H9 (cell line): ENCODE results near the gene FAM228B. TPM values are rescaled to one million over a fixed set of nuclear protein-coding genes. Genes with fewer than 3 reads are reported as not detected.

Experiments
- DNase-seq: peaks from one replicate; pipeline ENCODE4 v3.0.0-alpha.2; 2017
- H2AFZ ChIP-seq: one replicate; pipeline ENCODE4 v1.6.1; 2013; ENCODE audit warnings: mild to moderate bottlenecking, low read length, control low read depth, moderate library complexity
- H2AK5ac ChIP-seq: 2 replicates; pipeline ENCODE4 v1.6.1; 2013; ENCODE audit warnings: low read length, control low read depth, mixed read lengths; ENCODE audit not compliant: insufficient read length
- H2BK120ac ChIP-seq: one replicate; pipeline ENCODE4 v1.6.1; 2013; ENCODE audit warnings: low read depth, mild to moderate bottlenecking, low read length, control low read depth, inconsistent platforms; ENCODE audit not compliant: poor library complexity, severe bottlenecking
- H2BK12ac ChIP-seq: 2 replicates; pipeline ENCODE4 v1.6.1; 2013; ENCODE audit warnings: low read length, control low read depth, mixed read lengths, low read depth; ENCODE audit not compliant: insufficient read length
- H2BK15ac ChIP-seq: 2 replicates; pipeline ENCODE4 v1.6.1; 2013; ENCODE audit warnings: low read depth, low read length, control low read depth
- H2BK20ac ChIP-seq: one replicate; pipeline ENCODE4 v1.6.1; 2013; ENCODE audit warnings: low read depth, mild to moderate bottlenecking, low read length, control low read depth, inconsistent platforms; ENCODE audit not compliant: poor library complexity, severe bottlenecking
- H2BK5ac ChIP-seq: 2 replicates; pipeline ENCODE4 v1.6.1; 2013; ENCODE audit warnings: low read length, control low read depth, mixed read lengths; ENCODE audit not compliant: insufficient read length
- H3K14ac ChIP-seq: 2 replicates; pipeline ENCODE4 v1.6.1; 2013; ENCODE audit warnings: low read length, control low read depth; ENCODE audit not compliant: insufficient read depth
- H3K18ac ChIP-seq: 2 replicates; pipeline ENCODE4 v1.6.1; 2013; ENCODE audit warnings: low read depth, mild to moderate bottlenecking, mixed read lengths, low read length, control low read depth; ENCODE audit not compliant: insufficient read length
- H3K23ac ChIP-seq: 2 replicates; pipeline ENCODE4 v1.6.1; 2013; ENCODE audit warnings: low read length, control low read depth, mixed read lengths, low read depth; ENCODE audit not compliant: insufficient read length
- H3K23me2 ChIP-seq: 2 replicates; pipeline ENCODE4 v1.6.1; 2013; ENCODE audit warnings: low read depth, mild to moderate bottlenecking, mixed read lengths, low read length, control low read depth; ENCODE audit not compliant: insufficient read length, poor library complexity, severe bottlenecking
- H3K27ac ChIP-seq: 2 replicates; pipeline ENCODE4 v1.5.1; 2013; ENCODE audit warnings: low read length, control low read depth, mixed read lengths, low read depth; ENCODE audit not compliant: insufficient read length
- H3K27me3 ChIP-seq: 2 replicates; pipeline ENCODE4 v1.6.1; 2013; ENCODE audit warnings: low read length, control low read depth, inconsistent platforms; ENCODE audit not compliant: insufficient read depth
- H3K4ac ChIP-seq: 2 replicates; pipeline ENCODE4 v1.6.1; 2013; ENCODE audit warnings: low read depth, mild to moderate bottlenecking, control low read depth, inconsistent platforms, low read length, moderate library complexity
- H3K4me1 ChIP-seq: 2 replicates; pipeline ENCODE4 v1.6.1; 2013; ENCODE audit warnings: low read length, control low read depth, inconsistent platforms; ENCODE audit not compliant: insufficient read depth
- H3K4me2 ChIP-seq: 2 replicates; pipeline ENCODE4 v1.6.1; 2013; ENCODE audit warnings: low read length, control low read depth, mixed read lengths; ENCODE audit not compliant: insufficient read length, insufficient read depth
- H3K56ac ChIP-seq: 2 replicates; pipeline ENCODE4 v1.6.1; 2013; ENCODE audit warnings: low read depth, mild to moderate bottlenecking, mixed read lengths, low read length, control low read depth; ENCODE audit not compliant: insufficient read length
- H3K79me1 ChIP-seq: 2 replicates; pipeline ENCODE4 v1.6.1; 2013; ENCODE audit warnings: low read depth, mild to moderate bottlenecking, moderate library complexity, low read length, control low read depth, inconsistent platforms; ENCODE audit not compliant: insufficient read depth, poor library complexity, severe bottlenecking
- H3K79me2 ChIP-seq: 2 replicates; pipeline ENCODE4 v1.6.1; 2013; ENCODE audit warnings: low read length, control low read depth, inconsistent platforms; ENCODE audit not compliant: insufficient read depth
- H3K9ac ChIP-seq: 2 replicates; pipeline ENCODE4 v1.6.1; 2013; ENCODE audit warnings: low read length, control low read depth, mixed read lengths; ENCODE audit not compliant: insufficient read length; ENCODE audit errors: extremely low read depth
- H3K9me3 ChIP-seq: one replicate; pipeline ENCODE4 v1.6.1; 2013; ENCODE audit warnings: low read depth, low read length, inconsistent platforms; ENCODE audit not compliant: control insufficient read depth
- H3T11ph ChIP-seq: one replicate; pipeline ENCODE4 v1.6.1; 2013; ENCODE audit warnings: mild to moderate bottlenecking, low read length, control low read depth, inconsistent platforms
- H4K20me1 ChIP-seq: one replicate; pipeline ENCODE4 v1.6.1; 2013; ENCODE audit not compliant: control insufficient read depth, insufficient read length, insufficient read depth
- H4K5ac ChIP-seq: 2 replicates; pipeline ENCODE4 v1.6.1; 2013; ENCODE audit warnings: low read depth, mild to moderate bottlenecking, mixed read lengths, low read length, control low read depth; ENCODE audit not compliant: insufficient read length
- H4K8ac ChIP-seq: replicated peaks from 2 replicates; pipeline ENCODE4 v1.6.1; 2013; ENCODE audit warnings: low read length, control low read depth, mixed read lengths, low read depth; ENCODE audit not compliant: insufficient read length
- H4K91ac ChIP-seq: 2 replicates; pipeline ENCODE4 v1.6.1; 2013; ENCODE audit warnings: low read depth, mild to moderate bottlenecking, moderate library complexity, mixed read lengths, low read length, control low read depth; ENCODE audit not compliant: insufficient read length
- H3K27ac Mint-ChIP-seq, 3 experiments: 2 replicates in 2 of 3; 3 replicates in 1 of 3; pipeline ENCODE4 v1.8.0; 2020 to 2021; ENCODE audit warnings: mixed read lengths in 3 of 3, mild to moderate bottlenecking in 1 of 3, moderate library complexity in 1 of 3
- H3K27me3 Mint-ChIP-seq: 2 replicates; pipeline ENCODE4 v1.8.0; 2021; ENCODE audit warnings: low read depth, mild to moderate bottlenecking, moderate library complexity, mixed read lengths
- H3K36me3 Mint-ChIP-seq, 3 experiments: 2 replicates in 2 of 3; 3 replicates in 1 of 3; pipeline ENCODE4 v1.8.0; 2020 to 2021; ENCODE audit warnings: low read depth in 3 of 3, mixed read lengths in 3 of 3; ENCODE audit not compliant: insufficient read depth in 1 of 3
- H3K4me1 Mint-ChIP-seq, 2 experiments: 2 replicates each; pipeline ENCODE4 v1.8.0; 2020; ENCODE audit warnings: mixed read lengths in 2 of 2
- H3K4me3 Mint-ChIP-seq, 2 experiments: 2 replicates in 1 of 2; 3 replicates in 1 of 2; pipeline ENCODE4 v1.8.0; 2020 to 2021; ENCODE audit warnings: mild to moderate bottlenecking in 2 of 2, mixed read lengths in 2 of 2, moderate library complexity in 1 of 2
- H3K9me3 Mint-ChIP-seq, 2 experiments: 2 replicates in 1 of 2; 3 replicates in 1 of 2; pipeline ENCODE4 v1.8.0; 2020; ENCODE audit warnings: mild to moderate bottlenecking in 2 of 2, mixed read lengths in 2 of 2, moderate library complexity in 1 of 2
- CTCF ChIP-seq: fragments of 200-600 bp; sonication (generic); conservative IDR thresholded peaks from 3 replicates; pipeline ENCODE4 v1.8.0; 2021; ENCODE audit warnings: antibody characterized with exemption, mild to moderate bottlenecking
- WGBS: extraction: QIAGEN DNeasy Blood & Tissue Kit; methylation state at CpG from one replicate; pipeline ENCODE4 v1.1.7; 2013; ENCODE audit warnings: missing lambda C conversion rate, low lambda C conversion rate, mixed read lengths; ENCODE audit not compliant: insufficient read length; ENCODE audit errors: extremely low coverage; 5-methylcytosine and 5-hydroxymethylcytosine counted together
- total RNA-seq: library from RNA; stranded (reverse); gene quantifications from 2 replicates; pipeline ENCODE4 v1.2.1, GENCODE V29; 2021

The FAM228B gene
- total RNA-seq, 1 experiment from 2014 or later, result 6.5 TPM

GRCh38 chr2:24189551-24189950 lies 66.3 kb downstream of the FAM228B start:
- Histone ChIP-seq H2BK12ac (no peak overlapping the region), H2AFZ (no peak overlapping the region), H3K9me3 (no peaks in the 10 kb centered on the region), H4K8ac (no peak overlapping the region), H3K4me2 (no peak overlapping the region), H2AK5ac (no peak overlapping the region), H3K9ac (no peak overlapping the region), H3K79me1 (no peaks in the 10 kb centered on the region), H3K18ac (no peak overlapping the region), H3K79me2 (no peaks in the 10 kb centered on the region), H2BK15ac (no peak overlapping the region), H3T11ph (no peak overlapping the region), H3K4ac (no peak overlapping the region), H2BK5ac (no peak overlapping the region), H4K91ac (no peak overlapping the region), H3K56ac (no peak overlapping the region), H3K23me2 (no peaks in the 10 kb centered on the region), H4K20me1 (no peaks in the 10 kb centered on the region), H3K4me1 (no peaks in the 10 kb centered on the region), H2BK20ac (no peak overlapping the region), H4K5ac (no peak overlapping the region), H2BK120ac (no peak overlapping the region), H3K27ac (no peak overlapping the region), H3K27me3 (no peaks in the 10 kb centered on the region), H3K23ac (no peak overlapping the region), H3K14ac (no peak overlapping the region)
- H3K27me3 Mint-ChIP-seq, result peaks cover 15% of the 10 kb centered on the region
- H3K36me3 Mint-ChIP-seq, result no peaks in the 10 kb centered on the region
- no peak overlapping the region for H3K27ac Mint-ChIP-seq
- DNase-seq, result no peak
- WGBS, result no CpG with 5 or more reads among the region's 10 CpGs
- H3K9me3 Mint-ChIP-seq, result peaks cover 0 to 3% of the 10 kb centered on the region in 2 experiments; a peak in 2 of 5 replicates
- no peak overlapping the region for H3K4me3 Mint-ChIP-seq
- TF ChIP-seq CTCF, result no peak
- H3K4me1 Mint-ChIP-seq, result peaks cover 0 to 2% of the 10 kb centered on the region in 2 experiments; a peak in 2 of 4 replicates
